Caki2 (cell line): ENCODE data around the gene IDI2. TPM values are rescaled to one million over a fixed set of nuclear protein-coding genes. Genes with fewer than 3 reads are reported as not detected.
"Not testable (repeated sequence)": the region's sequence is repeated elsewhere in the genome, so short reads cannot be mapped to it uniquely, and the experiment has no call there.

Experiments
- DNase-seq: peaks from one replicate; pipeline ENCODE4 v3.0.0-alpha.2; 2015; ENCODE audit warnings: low read depth
- in situ Hi-C: cut with HindIII; loops from 2 replicates; pipeline ENCODE4 v1.10.0; 2016; ENCODE audit warnings: low sequenced_read_pairs, low pct_unique_long_range_greater_than_20kb, mixed read lengths
- total RNA-seq: library from RNA; depleted of rRNA; stranded (reverse); fragments of >200 nt; shearing (Covaris generic); gene quantifications from 2 replicates; pipeline ENCODE4 v1.2.3, GENCODE V29; 2014; ENCODE audit warnings: low replicate concordance; rRNA removed

IDI2 gene
- total RNA-seq, result not detected in 2 replicates

- in situ Hi-C loops, result no loop called here
- no peak for DNase-seq
Measured at GRCh38 chr10:1025683-1026082, at the start of gene IDI2. TSS of gene IDI2 (minus strand) at chr10:1025859. CDS start at chr10:1024723, 1,136 bp downstream.

GRCh38 chr10:1074748-1075308, 49.2 kb upstream of the IDI2 start:
- DNase-seq, result no peak
- in situ Hi-C loops, result no loop called here

- in situ Hi-C loops, result no loop called here
Measured at GRCh38 chr10:1074052-1074747, 48.5 kb upstream of the IDI2 start.

DNA sequence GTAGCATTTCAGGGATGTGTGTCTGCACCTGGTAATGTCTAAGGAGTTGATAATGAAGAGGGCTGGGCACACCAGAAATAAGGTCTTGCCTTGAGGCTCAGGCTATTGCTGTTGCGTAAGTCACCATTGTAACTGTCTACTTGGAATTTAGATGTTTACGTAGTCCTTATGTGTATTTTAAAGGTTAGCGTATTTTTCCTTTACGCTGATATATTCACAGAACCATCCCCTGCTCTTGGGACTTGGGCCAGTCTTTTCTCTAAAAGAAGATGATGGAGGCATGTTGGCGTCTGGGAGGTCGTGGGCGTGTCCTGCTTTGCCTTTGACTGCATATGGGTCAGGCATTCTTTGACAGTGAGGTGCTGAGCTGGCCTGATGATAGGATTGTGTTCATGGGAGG, 45.3 kb upstream of the IDI2 start:
- in situ Hi-C loops, result no loop called here
- no peak for DNase-seq

More at GRCh38 chr10:1074052-1074747, 48.5 kb upstream of the IDI2 start:
- DNase-seq, result no peak

- DNase-seq, result no peak
- in situ Hi-C loops, result no loop called here
Measured at GRCh38 chr10:1068380-1069361, 43.0 kb upstream of the IDI2 start.

- in situ Hi-C loops, DNase-seq: not testable (repeated sequence)
Measured at GRCh38 chr10:1066734-1067133, 41.1 kb upstream of the IDI2 start.

DNA sequence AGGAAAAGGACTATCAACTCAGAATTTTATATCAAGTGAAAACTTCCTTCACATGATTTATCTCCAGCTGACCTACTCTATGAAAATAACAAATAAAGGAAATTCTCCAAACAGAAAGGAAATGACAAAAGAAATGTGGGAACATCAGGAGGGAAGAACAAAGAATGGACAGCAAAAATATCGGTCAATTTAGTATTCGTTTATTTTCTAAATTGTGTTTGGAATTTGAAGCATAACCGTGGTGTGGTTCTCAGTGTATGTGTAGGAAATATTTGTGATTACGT, 39.2 kb upstream of the IDI2 start:
- in situ Hi-C loops, result no loop called here
- DNase-seq, result no peak

GRCh38 chr10:1063232-1063865, 37.7 kb upstream of the IDI2 start:
- no peak for DNase-seq
- in situ Hi-C loops, result no loop called here

GRCh38 chr10:1061930-1062774, 36.5 kb upstream of the IDI2 start:
- in situ Hi-C loops, result no loop called here
- no peak for DNase-seq

DNA sequence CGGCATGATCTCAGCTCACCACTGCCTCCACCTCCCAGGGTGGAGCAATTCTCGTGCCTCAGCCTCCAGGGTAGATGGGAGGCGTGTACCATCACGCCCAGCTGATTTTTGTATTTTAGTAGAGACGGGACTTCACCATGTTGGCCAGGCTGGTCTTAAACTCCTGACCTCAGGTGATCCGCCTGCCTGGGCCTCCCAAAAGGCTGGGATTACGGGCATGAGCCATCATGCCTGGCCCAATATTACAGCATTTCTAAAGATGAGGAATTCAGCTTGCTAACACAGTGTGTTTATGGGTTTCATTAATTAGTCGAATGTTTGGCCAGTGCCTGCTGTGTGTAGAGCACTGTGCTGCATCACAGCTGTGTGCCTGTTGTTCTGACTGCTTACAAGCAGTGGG, 34.2 kb upstream of the IDI2 start:
- DNase-seq, result no peak
- in situ Hi-C loops, result no loop called here

DNA sequence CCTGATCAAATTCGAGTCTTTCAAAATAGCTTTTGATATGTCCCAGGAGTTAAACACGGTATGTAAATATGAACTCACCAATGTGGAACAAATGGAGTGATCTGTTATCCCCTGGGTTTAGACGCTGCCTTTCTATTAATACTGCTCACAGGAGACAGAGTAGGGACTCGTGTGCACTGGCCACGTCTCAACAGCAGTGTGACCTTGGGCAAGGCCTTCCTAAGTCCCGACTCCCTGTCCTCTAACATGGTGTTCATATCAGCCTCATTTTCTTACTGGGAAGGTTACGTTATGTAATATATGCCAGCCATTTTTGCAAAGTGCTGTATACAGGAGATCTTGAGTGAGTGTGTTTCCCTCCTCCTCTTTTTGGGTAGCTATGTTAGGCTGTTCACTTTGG, 32.4 kb upstream of the IDI2 start:
- in situ Hi-C loops, result no loop called here
- DNase-seq, result no peak

DNA sequence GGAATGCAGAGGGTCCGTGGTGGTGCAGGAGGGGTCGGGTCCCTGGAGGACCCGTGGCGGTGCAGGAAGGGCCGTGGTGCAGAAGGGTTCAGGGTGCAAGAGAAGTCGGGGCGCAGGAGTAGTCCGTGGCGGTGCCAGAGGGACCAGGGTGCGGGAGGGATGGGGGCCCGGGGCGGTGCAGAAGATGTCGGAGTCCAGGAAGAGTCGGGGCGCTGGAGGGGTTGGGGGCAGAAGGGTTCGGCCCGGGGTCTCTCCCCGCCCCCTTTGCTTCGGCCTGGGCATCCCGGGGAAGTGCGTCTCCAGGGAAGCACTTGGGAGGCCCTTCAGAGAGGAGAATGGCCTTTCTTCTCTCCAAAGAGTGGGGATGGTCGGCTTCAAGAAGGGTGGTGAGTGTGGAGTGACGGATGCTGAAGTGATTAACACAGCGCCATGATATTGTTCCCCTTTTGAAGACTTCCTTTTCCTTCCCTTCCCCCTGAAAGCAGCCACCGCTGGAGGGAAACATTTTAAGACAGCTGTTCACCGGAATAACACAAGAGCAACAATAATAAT, 31.5 kb upstream of the IDI2 start:
- in situ Hi-C loops, result no loop called here
- no peak for DNase-seq

DNA sequence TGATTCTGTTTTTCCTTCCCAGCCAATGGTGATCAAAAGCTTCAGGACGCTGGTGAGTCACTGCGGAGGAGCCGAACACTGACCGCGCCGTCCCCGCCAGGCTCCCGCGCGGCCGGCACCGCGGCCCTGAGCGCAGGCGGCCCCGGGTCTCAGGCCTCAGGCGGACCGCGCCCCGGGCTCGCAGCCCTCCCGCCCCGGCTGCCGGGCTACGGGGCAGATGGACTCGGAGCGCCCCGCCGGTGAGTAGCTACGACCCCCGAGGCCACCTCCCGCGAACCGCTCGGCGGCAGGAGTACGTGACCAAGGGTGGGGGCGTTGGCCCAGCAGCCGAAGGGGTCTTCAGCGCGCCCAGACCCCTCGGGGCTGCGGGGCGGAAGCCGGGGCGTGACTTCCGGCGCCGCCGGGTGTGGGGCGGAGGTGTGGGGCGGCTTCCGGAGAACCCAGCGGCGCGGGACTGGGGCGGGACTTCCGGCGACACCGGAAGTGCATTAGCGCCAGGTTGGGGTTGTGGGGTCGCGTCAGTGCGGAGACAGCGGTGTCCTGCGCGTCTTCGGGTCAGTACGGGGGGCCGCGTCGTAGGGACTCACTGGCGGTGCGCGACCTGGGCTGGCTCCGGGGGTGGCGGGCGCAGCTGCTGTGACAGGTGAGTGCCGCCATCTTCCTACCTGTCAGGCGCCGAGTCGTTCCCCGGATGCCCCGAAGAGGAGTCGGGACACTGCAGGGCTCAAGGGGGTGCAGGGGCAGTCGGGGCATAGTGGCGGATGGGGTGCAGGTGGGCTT, 30.9 kb upstream of the IDI2 start, which contains the start of gene WDR37:
Gene WDR37, plus strand, starts transcription at position 60 of the 780 bp plus-strand sequence. CDS start 15,771 bp downstream, outside the sequence.
- in situ Hi-C loops, result no loop called here
- DNase-seq, result peak; percentile 86

GRCh38 chr10:1054684-1055083, 29.0 kb upstream of the IDI2 start:
- DNase-seq, result no peak
- in situ Hi-C loops, result no loop called here

DNA sequence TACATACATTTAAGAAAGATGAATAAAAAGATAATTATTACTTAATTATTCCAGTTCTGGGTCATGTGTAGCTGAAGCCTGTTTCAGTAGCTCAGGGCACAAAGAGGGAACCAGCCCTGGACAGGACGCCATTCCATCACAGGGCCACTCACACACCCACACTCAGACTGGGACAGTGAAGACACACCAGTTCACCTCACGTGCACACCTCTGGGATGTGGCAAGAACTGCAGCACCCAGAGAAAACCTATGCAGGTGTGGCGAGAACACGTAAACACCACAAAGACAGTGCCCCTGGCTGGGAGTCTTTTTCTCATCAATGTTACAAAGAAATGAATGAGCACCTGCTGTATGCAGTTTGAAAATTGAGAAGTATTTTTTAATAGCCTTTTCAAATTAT, 24.9 kb upstream of the IDI2 start:
- in situ Hi-C loops, result no loop called here
- DNase-seq, result no peak

DNA sequence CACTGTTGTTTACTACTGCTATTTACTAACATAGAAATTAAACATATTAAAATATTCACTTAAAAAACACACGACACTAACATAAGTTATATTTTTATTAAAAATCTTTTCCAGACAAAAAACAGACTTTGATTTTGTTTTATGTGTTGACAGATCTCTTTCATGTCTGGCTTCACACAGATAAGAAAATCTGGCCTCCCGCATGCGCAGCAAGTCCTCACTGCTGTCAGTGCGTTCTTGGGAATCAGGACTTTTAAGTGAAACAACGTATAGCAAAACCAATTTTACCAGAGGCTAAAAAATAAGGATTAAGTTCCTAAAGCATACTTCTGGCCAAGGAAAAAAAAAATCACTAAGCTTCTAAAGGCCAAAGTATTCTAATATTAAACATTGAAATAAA, 24.5 kb upstream of the IDI2 start:
- DNase-seq, result no peak

DNA sequence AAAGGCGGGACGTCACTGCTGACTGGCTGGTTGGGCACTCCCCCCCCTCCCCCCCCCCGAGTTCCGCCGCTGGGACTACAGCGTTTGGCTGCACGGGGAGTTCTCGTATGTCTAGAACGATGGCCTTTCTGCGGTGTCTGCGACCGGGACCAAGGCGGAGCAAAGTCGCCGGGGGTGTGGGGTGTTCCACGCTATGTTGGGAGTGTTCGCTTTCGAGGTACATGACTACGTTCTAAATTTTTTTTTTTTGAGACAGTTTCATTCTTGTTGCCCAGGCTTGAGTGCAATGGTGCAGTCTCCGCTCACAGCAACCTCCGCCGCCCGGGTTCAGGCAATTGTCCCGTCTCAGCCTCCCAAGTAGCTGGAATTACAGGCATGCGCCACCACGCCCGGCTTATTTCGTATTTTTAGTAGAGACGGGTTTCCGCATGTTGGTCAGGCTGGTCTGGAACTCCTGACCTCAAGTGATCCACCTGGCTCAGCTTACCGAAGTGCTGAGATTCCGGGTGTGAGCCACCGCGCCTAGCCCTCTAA, 23.8 kb upstream of the IDI2 start:
- in situ Hi-C loops, result no loop called here

More for the DNA sequence above, 24.5 kb upstream of the IDI2 start:
- in situ Hi-C loops, result no loop called here

More for the DNA sequence above, 23.8 kb upstream of the IDI2 start:
- no peak for DNase-seq
